ENCODE data around the gene KIAA0586. TPM values are rescaled to one million over a fixed set of nuclear protein-coding genes. Genes with fewer than 3 reads are reported as not detected.

KIAA0586 gene
- polyA plus RNA-seq (2011; rRNA removed), result 15.7 and 24.6 TPM in 2 replicates
- 17.4 and 31.5 TPM in 2 replicates for polyA minus RNA-seq (2011; rRNA and poly(A)+ RNA removed)

DNA sequence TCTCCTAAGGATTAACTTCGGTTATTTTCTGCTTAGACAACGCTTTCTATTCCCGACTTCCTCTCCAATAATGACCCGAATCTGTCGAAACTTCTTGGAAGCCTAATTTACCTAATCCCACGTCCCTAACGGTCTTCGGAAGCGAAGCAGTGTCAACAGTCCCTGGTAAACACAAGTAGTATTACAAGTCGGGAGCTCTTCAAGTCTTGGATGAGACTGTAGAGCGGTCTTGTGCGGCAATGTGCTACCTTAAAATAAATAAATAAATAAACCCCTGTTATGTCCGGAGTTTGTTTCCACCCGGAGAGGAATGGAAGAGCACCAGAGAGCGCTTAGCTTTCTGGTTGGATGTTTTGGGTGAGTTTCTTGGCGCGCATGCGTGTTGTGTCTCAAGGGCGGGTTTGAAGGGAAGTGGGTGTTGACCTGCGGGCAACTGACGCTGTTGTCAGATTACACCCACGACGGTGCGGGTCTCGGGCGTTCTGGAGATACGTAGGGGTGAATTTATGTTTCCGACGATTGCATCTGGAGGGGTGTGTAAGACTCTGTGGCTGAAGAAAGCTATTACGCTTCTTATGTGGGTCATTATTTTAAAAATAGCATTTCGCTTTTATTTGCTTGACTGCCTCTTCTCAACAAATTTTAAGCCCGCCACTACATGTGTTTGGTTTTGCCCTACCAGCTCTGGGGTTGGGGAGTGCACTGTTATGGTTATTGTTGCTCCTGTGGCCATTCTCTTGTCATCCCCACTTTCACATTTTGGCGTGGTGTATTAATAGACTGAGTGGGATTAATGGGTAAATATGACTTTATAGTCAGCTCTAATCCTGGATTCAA lies at the start of gene KIAA0586, which contains the start of gene TIMM9:
KIAA0586 (plus strand) TSS at position 439 of the 837 bp plus-strand sequence. CDS start 546 bp downstream, outside the sequence.
TIMM9 (minus strand) TSS at position 251 of the 837 bp plus-strand sequence. CDS start 15,586 bp downstream, outside the sequence.
- DNase-seq (ENCODE audit: low read depth, low spot score), result peak; percentile 98
- TF ChIP-seq, protein P1, sequence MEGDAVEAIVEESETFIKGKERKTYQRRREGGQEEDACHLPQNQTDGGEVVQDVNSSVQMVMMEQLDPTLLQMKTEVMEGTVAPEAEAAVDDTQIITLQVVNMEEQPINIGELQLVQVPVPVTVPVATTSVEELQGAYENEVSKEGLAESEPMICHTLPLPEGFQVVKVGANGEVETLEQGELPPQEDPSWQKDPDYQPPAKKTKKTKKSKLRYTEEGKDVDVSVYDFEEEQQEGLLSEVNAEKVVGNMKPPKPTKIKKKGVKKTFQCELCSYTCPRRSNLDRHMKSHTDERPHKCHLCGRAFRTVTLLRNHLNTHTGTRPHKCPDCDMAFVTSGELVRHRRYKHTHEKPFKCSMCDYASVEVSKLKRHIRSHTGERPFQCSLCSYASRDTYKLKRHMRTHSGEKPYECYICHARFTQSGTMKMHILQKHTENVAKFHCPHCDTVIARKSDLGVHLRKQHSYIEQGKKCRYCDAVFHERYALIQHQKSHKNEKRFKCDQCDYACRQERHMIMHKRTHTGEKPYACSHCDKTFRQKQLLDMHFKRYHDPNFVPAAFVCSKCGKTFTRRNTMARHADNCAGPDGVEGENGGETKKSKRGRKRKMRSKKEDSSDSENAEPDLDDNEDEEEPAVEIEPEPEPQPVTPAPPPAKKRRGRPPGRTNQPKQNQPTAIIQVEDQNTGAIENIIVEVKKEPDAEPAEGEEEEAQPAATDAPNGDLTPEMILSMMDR (IDR thresholded peaks at IDR 0.05; ENCODE audit: low read depth, low read length), result no peak
- no peaks in the 10 kb centered on the region for H3K27me3 ChIP-seq (ENCODE audit: control insufficient read depth, insufficient read depth, low read length)
- ChIA-PET CTCF (interaction anchor here (0.9 to 1.6 kb wide), 2 partner anchors 11 to 74 kb away, joined by 3 to 4 read pairs; no protein-coding TSS in a partner anchor), POLR2A (interaction anchor here (0.5 to 1.2 kb wide), 5 partner anchors 34 to 1057 kb away, joined by 3 to 8 read pairs (median 3); partner anchors contain the start of genes ARID4A, JKAMP and L3HYPDH)
- peak within 1 kb of the TSS; percentile 97 for H3K27ac ChIP-seq (ENCODE audit: low read depth, low read length)
- H3K9me3 ChIP-seq (ENCODE audit: control insufficient read depth, insufficient read depth, low read length), result no peaks in the 10 kb centered on the region; the same call in 1 of the 2 replicates
- H3K4me3 ChIP-seq (ENCODE audit: low read depth, low read length), result peak within 1 kb of the TSS; percentile 89

DNA sequence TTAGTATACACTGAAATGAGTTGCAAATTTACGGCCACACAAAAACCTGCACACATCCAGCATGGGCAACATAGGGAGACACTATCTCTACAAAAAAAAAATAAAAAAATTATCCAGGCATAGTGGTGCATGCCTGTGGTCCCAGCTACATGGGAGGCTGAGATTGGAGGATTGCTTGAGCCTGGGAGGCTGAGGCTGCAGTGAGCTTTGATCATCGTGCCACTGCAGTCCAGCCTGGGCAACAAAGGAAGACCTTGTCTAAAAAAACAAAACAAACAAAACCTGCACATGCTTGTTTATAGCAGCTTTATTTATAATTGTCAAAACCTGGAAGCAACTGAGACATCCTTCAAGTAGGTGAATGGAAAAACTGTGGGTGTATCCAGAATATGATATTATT lies 36.7 kb upstream of the KIAA0586 start:
- no peak overlapping the region for H3K27ac ChIP-seq (ENCODE audit: low read depth, low read length)
- H3K9me3 ChIP-seq (ENCODE audit: control insufficient read depth, insufficient read depth, low read length), result no peaks in the 10 kb centered on the region; the same call in 1 of the 2 replicates
- H3K27me3 ChIP-seq (ENCODE audit: control insufficient read depth, insufficient read depth, low read length), result peaks cover 3% of the 10 kb centered on the region
- no peak overlapping the region for H3K4me3 ChIP-seq (ENCODE audit: low read depth, low read length)
- TF ChIP-seq, protein P1 (IDR thresholded peaks at IDR 0.05; ENCODE audit: low read depth, low read length), result no peak
- ChIA-PET POLR2A (no interaction called here), CTCF (no interaction called here)
- DNase-seq (ENCODE audit: low read depth, low spot score), result no peak

DNA sequence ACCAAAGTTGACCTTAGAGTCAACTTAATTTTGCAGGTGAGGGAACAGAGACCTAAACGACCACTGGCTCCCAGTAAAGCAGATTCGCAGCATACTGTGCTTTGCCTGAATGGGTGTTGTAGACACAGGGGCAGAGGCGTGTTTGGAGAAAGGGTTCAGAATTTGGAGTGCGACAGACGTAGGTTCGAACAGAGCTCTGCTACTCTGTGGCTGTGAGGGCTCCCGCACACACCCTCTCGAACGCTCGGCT lies 32.0 kb upstream of the KIAA0586 start:
- DNase-seq (ENCODE audit: low read depth, low spot score), result no peak
- H3K27me3 ChIP-seq (ENCODE audit: control insufficient read depth, insufficient read depth, low read length), result peaks cover 3% of the 10 kb centered on the region
- CTCF ChIA-PET, result interaction anchor here (0.6 to 2.7 kb wide), 11 partner anchors 9 to 1251 kb away, joined by 3 to 15 read pairs (median 8); no protein-coding TSS in a partner anchor
- POLR2A ChIA-PET, result interaction anchor here (0.6 to 1.4 kb wide), 2 partner anchors 98 to 153 kb away, joined by 3 read pairs; partner anchors contain the start of gene ARID4A
- no peak overlapping the region for H3K27ac ChIP-seq (ENCODE audit: low read depth, low read length)
- H3K4me3 ChIP-seq (ENCODE audit: low read depth, low read length), result peak overlapping the region; percentile 55
- H3K9me3 ChIP-seq (ENCODE audit: control insufficient read depth, insufficient read depth, low read length), result no peaks in the 10 kb centered on the region
- TF ChIP-seq, protein P1 (IDR thresholded peaks at IDR 0.05; ENCODE audit: low read depth, low read length), result no peak

DNA sequence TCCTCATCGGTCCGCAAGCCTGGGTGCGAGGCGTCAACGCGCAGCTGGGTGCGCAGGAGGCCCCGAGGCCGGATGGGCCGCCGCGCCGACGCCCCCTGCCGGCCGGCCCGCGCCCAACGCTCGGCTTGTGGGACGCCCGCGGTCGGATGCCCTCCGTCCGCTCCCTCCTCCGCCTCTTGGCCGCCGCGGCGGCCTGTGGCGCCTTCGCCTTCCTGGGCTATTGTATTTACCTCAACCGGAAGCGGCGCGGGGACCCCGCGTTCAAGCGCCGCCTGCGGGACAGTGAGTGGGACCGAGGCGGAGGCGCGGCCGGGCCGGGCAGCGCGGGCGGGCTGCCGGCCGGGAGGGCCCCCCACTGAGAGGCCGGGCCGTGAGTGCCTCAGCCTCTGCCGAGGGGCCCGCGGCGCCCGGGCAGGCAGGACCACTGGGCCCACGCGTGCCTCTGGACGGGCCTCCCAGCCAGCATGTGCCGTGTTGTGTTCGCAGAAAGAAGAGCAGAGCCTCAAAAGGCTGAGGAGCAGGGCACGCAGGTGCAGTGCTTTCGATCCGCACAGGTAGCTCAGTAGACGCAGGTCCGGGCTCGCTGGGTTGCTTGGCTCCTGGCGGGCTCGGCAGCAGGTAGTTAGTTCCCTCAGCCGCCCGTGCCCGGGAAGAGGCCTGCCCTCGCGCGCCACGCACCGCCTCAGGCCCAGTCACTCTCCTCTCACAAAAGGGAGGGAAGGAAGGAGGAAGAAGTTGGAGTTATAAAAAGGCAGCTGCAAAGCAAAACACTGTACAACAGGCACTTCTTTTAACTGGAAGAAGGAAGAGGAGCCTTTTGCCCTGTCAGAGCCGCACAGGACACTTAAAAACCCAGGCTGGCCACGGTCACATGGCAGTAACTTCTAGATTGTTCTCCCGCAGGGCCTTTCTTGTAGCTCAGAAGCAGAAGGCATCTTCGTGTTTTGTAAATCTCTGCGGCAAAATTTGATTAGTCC lies 31.4 kb upstream of the KIAA0586 start, which contains the start of gene TOMM20L:
TOMM20L (plus strand) TSS at position 119 of the 977 bp plus-strand sequence; CDS start at position 147, 28 bp downstream.
- TF ChIP-seq, protein P1 (IDR thresholded peaks at IDR 0.05; ENCODE audit: low read depth, low read length), result peak; percentile 48; the same call in 1 of the 2 replicates
- peak; percentile 4 for DNase-seq (ENCODE audit: low read depth, low spot score)
- Histone ChIP-seq H3K27ac (ENCODE audit: low read depth, low read length) (no peak within 1 kb of the TSS), H3K4me3 (ENCODE audit: low read depth, low read length) (peak within 1 kb of the TSS; percentile 55), H3K27me3 (ENCODE audit: control insufficient read depth, insufficient read depth, low read length) (no peaks in the 10 kb centered on the region), H3K9me3 (ENCODE audit: control insufficient read depth, insufficient read depth, low read length) (no peaks in the 10 kb centered on the region)
- ChIA-PET POLR2A (interaction anchor here (0.6 to 1.4 kb wide), 2 partner anchors 98 to 153 kb away, joined by 3 read pairs; partner anchors contain the start of gene ARID4A), CTCF (interaction anchor here (0.6 to 2.7 kb wide), 17 partner anchors 10 to 1252 kb away, joined by 3 to 15 read pairs (median 4); no protein-coding TSS in a partner anchor)

All from AG04450 (cell line).